H9 (cell line): ENCODE data around the gene FCN2. TPM values are rescaled to one million over a fixed set of nuclear protein-coding genes. Genes with fewer than 3 reads are reported as not detected.

Experiments used
- DNase-seq: peaks from one replicate; pipeline ENCODE4 v3.0.0-alpha.2; 2017
- H2AFZ ChIP-seq: one replicate; pipeline ENCODE4 v1.6.1; 2013; ENCODE audit warnings: mild to moderate bottlenecking, low read length, control low read depth, moderate library complexity
- H2AK5ac ChIP-seq: 2 replicates; pipeline ENCODE4 v1.6.1; 2013; ENCODE audit warnings: low read length, control low read depth, mixed read lengths; ENCODE audit not compliant: insufficient read length
- H2BK120ac ChIP-seq: one replicate; pipeline ENCODE4 v1.6.1; 2013; ENCODE audit warnings: low read depth, mild to moderate bottlenecking, low read length, control low read depth, inconsistent platforms; ENCODE audit not compliant: poor library complexity, severe bottlenecking
- H2BK12ac ChIP-seq: 2 replicates; pipeline ENCODE4 v1.6.1; 2013; ENCODE audit warnings: low read length, control low read depth, mixed read lengths, low read depth; ENCODE audit not compliant: insufficient read length
- H2BK15ac ChIP-seq: 2 replicates; pipeline ENCODE4 v1.6.1; 2013; ENCODE audit warnings: low read depth, low read length, control low read depth
- H2BK20ac ChIP-seq: one replicate; pipeline ENCODE4 v1.6.1; 2013; ENCODE audit warnings: low read depth, mild to moderate bottlenecking, low read length, control low read depth, inconsistent platforms; ENCODE audit not compliant: poor library complexity, severe bottlenecking
- H2BK5ac ChIP-seq: 2 replicates; pipeline ENCODE4 v1.6.1; 2013; ENCODE audit warnings: low read length, control low read depth, mixed read lengths; ENCODE audit not compliant: insufficient read length
- H3K14ac ChIP-seq: 2 replicates; pipeline ENCODE4 v1.6.1; 2013; ENCODE audit warnings: low read length, control low read depth; ENCODE audit not compliant: insufficient read depth
- H3K18ac ChIP-seq: 2 replicates; pipeline ENCODE4 v1.6.1; 2013; ENCODE audit warnings: low read depth, mild to moderate bottlenecking, mixed read lengths, low read length, control low read depth; ENCODE audit not compliant: insufficient read length
- H3K23ac ChIP-seq: 2 replicates; pipeline ENCODE4 v1.6.1; 2013; ENCODE audit warnings: low read length, control low read depth, mixed read lengths, low read depth; ENCODE audit not compliant: insufficient read length
- H3K23me2 ChIP-seq: 2 replicates; pipeline ENCODE4 v1.6.1; 2013; ENCODE audit warnings: low read depth, mild to moderate bottlenecking, mixed read lengths, low read length, control low read depth; ENCODE audit not compliant: insufficient read length, poor library complexity, severe bottlenecking
- H3K27ac ChIP-seq: 2 replicates; pipeline ENCODE4 v1.5.1; 2013; ENCODE audit warnings: low read length, control low read depth, mixed read lengths, low read depth; ENCODE audit not compliant: insufficient read length
- H3K27me3 ChIP-seq: 2 replicates; pipeline ENCODE4 v1.6.1; 2013; ENCODE audit warnings: low read length, control low read depth, inconsistent platforms; ENCODE audit not compliant: insufficient read depth
- H3K4ac ChIP-seq: 2 replicates; pipeline ENCODE4 v1.6.1; 2013; ENCODE audit warnings: low read depth, mild to moderate bottlenecking, control low read depth, inconsistent platforms, low read length, moderate library complexity
- H3K4me1 ChIP-seq: 2 replicates; pipeline ENCODE4 v1.6.1; 2013; ENCODE audit warnings: low read length, control low read depth, inconsistent platforms; ENCODE audit not compliant: insufficient read depth
- H3K4me2 ChIP-seq: 2 replicates; pipeline ENCODE4 v1.6.1; 2013; ENCODE audit warnings: low read length, control low read depth, mixed read lengths; ENCODE audit not compliant: insufficient read length, insufficient read depth
- H3K56ac ChIP-seq: 2 replicates; pipeline ENCODE4 v1.6.1; 2013; ENCODE audit warnings: low read depth, mild to moderate bottlenecking, mixed read lengths, low read length, control low read depth; ENCODE audit not compliant: insufficient read length
- H3K79me1 ChIP-seq: 2 replicates; pipeline ENCODE4 v1.6.1; 2013; ENCODE audit warnings: low read depth, mild to moderate bottlenecking, moderate library complexity, low read length, control low read depth, inconsistent platforms; ENCODE audit not compliant: insufficient read depth, poor library complexity, severe bottlenecking
- H3K79me2 ChIP-seq: 2 replicates; pipeline ENCODE4 v1.6.1; 2013; ENCODE audit warnings: low read length, control low read depth, inconsistent platforms; ENCODE audit not compliant: insufficient read depth
- H3K9ac ChIP-seq: 2 replicates; pipeline ENCODE4 v1.6.1; 2013; ENCODE audit warnings: low read length, control low read depth, mixed read lengths; ENCODE audit not compliant: insufficient read length; ENCODE audit errors: extremely low read depth
- H3K9me3 ChIP-seq: one replicate; pipeline ENCODE4 v1.6.1; 2013; ENCODE audit warnings: low read depth, low read length, inconsistent platforms; ENCODE audit not compliant: control insufficient read depth
- H3T11ph ChIP-seq: one replicate; pipeline ENCODE4 v1.6.1; 2013; ENCODE audit warnings: mild to moderate bottlenecking, low read length, control low read depth, inconsistent platforms
- H4K20me1 ChIP-seq: one replicate; pipeline ENCODE4 v1.6.1; 2013; ENCODE audit not compliant: control insufficient read depth, insufficient read length, insufficient read depth
- H4K5ac ChIP-seq: 2 replicates; pipeline ENCODE4 v1.6.1; 2013; ENCODE audit warnings: low read depth, mild to moderate bottlenecking, mixed read lengths, low read length, control low read depth; ENCODE audit not compliant: insufficient read length
- H4K8ac ChIP-seq: replicated peaks from 2 replicates; pipeline ENCODE4 v1.6.1; 2013; ENCODE audit warnings: low read length, control low read depth, mixed read lengths, low read depth; ENCODE audit not compliant: insufficient read length
- H4K91ac ChIP-seq: 2 replicates; pipeline ENCODE4 v1.6.1; 2013; ENCODE audit warnings: low read depth, mild to moderate bottlenecking, moderate library complexity, mixed read lengths, low read length, control low read depth; ENCODE audit not compliant: insufficient read length
- H3K27ac Mint-ChIP-seq, 3 experiments: 2 replicates in 2 of 3; 3 replicates in 1 of 3; pipeline ENCODE4 v1.8.0; 2020 to 2021; ENCODE audit warnings: mixed read lengths in 3 of 3, mild to moderate bottlenecking in 1 of 3, moderate library complexity in 1 of 3
- H3K27me3 Mint-ChIP-seq: 2 replicates; pipeline ENCODE4 v1.8.0; 2021; ENCODE audit warnings: low read depth, mild to moderate bottlenecking, moderate library complexity, mixed read lengths
- H3K36me3 Mint-ChIP-seq, 3 experiments: 2 replicates in 2 of 3; 3 replicates in 1 of 3; pipeline ENCODE4 v1.8.0; 2020 to 2021; ENCODE audit warnings: low read depth in 3 of 3, mixed read lengths in 3 of 3; ENCODE audit not compliant: insufficient read depth in 1 of 3
- H3K4me1 Mint-ChIP-seq, 2 experiments: 2 replicates each; pipeline ENCODE4 v1.8.0; 2020; ENCODE audit warnings: mixed read lengths in 2 of 2
- H3K4me3 Mint-ChIP-seq, 2 experiments: 2 replicates in 1 of 2; 3 replicates in 1 of 2; pipeline ENCODE4 v1.8.0; 2020 to 2021; ENCODE audit warnings: mild to moderate bottlenecking in 2 of 2, mixed read lengths in 2 of 2, moderate library complexity in 1 of 2
- H3K9me3 Mint-ChIP-seq, 2 experiments: 2 replicates in 1 of 2; 3 replicates in 1 of 2; pipeline ENCODE4 v1.8.0; 2020; ENCODE audit warnings: mild to moderate bottlenecking in 2 of 2, mixed read lengths in 2 of 2, moderate library complexity in 1 of 2
- CTCF ChIP-seq: fragments of 200-600 bp; sonication (generic); conservative IDR thresholded peaks from 3 replicates; pipeline ENCODE4 v1.8.0; 2021; ENCODE audit warnings: antibody characterized with exemption, mild to moderate bottlenecking
- WGBS: extraction: QIAGEN DNeasy Blood & Tissue Kit; methylation state at CpG from one replicate; pipeline ENCODE4 v1.1.7; 2013; ENCODE audit warnings: missing lambda C conversion rate, low lambda C conversion rate, mixed read lengths; ENCODE audit not compliant: insufficient read length; ENCODE audit errors: extremely low coverage; 5-methylcytosine and 5-hydroxymethylcytosine counted together
- total RNA-seq: library from RNA; stranded (reverse); gene quantifications from 2 replicates; pipeline ENCODE4 v1.2.1, GENCODE V29; 2021

The FCN2 gene
- total RNA-seq, 1 experiment from 2014 or later = not detected

- no peaks in the 10 kb centered on the region for H3K23me2 ChIP-seq
- no peaks in the 10 kb centered on the region for H3K27me3 ChIP-seq
- H3K23ac ChIP-seq = no peak overlapping the region
- DNase-seq = no peak
- H3K9me3 Mint-ChIP-seq = peaks cover 4 to 11% of the 10 kb centered on the region in 2 experiments
- H2AFZ ChIP-seq = no peak overlapping the region
- H3K36me3 Mint-ChIP-seq = peaks cover 3 to 8% (median 4%) of the 10 kb centered on the region in 3 experiments; a peak in 5 of 7 replicates
- H3K4me3 Mint-ChIP-seq = no peak overlapping the region
- H4K91ac ChIP-seq = no peak overlapping the region
- no peaks in the 10 kb centered on the region for H3K9me3 ChIP-seq
- no peak overlapping the region for H4K5ac ChIP-seq
- H2BK12ac ChIP-seq = no peak overlapping the region
- no peaks in the 10 kb centered on the region for H3K79me1 ChIP-seq
- H3K4me2 ChIP-seq = no peak overlapping the region
- no peaks in the 10 kb centered on the region for H4K20me1 ChIP-seq
- TF ChIP-seq CTCF = no peak
- H3T11ph ChIP-seq = no peak overlapping the region
- H3K27me3 Mint-ChIP-seq = peaks cover 5% of the 10 kb centered on the region
- H2BK5ac ChIP-seq = no peak overlapping the region
- H3K27ac ChIP-seq = no peak overlapping the region
- H3K4ac ChIP-seq = no peak overlapping the region
- no peak overlapping the region for H2BK120ac ChIP-seq
- no peak overlapping the region for H3K18ac ChIP-seq
- H2AK5ac ChIP-seq = no peak overlapping the region
- H3K4me1 Mint-ChIP-seq = no peaks in the 10 kb centered on the region
- no peak overlapping the region for H4K8ac ChIP-seq
- no peak overlapping the region for H2BK15ac ChIP-seq
- no peak overlapping the region for H3K27ac Mint-ChIP-seq
- no peak overlapping the region for H2BK20ac ChIP-seq
- no peak overlapping the region for H3K14ac ChIP-seq
- no peaks in the 10 kb centered on the region for H3K4me1 ChIP-seq
- WGBS = no CpG with 5 or more reads among the region's 7 CpGs
- no peak overlapping the region for H3K56ac ChIP-seq
- H3K9ac ChIP-seq = no peak overlapping the region
- no peaks in the 10 kb centered on the region for H3K79me2 ChIP-seq
Measured at GRCh38 chr9:134923466-134923865, 42.9 kb downstream of the FCN2 start.
